Measurements from ENCODE around the gene SH3RF3.

DNA sequence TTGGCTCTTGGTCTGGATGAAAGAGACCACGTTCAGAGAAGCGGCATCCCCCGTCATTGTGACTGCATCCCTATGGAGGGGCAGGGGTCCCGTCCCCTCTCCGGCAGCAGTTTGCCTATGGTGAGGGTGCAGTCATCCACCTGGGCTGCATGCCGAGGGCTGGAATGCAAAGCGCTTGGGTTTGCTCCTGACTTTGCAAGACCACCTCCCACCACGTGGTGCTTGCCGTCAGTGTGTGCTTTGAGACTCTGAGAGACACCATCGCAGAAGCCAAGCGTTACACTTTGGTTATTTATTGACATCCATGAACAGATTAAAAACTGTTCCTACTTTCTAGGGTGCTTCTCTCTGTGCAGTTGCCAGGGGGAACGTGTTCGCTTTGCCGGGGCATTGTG, 59.5 kb downstream of the SH3RF3 start:
- TF ChIP-seq, protein P1, sequence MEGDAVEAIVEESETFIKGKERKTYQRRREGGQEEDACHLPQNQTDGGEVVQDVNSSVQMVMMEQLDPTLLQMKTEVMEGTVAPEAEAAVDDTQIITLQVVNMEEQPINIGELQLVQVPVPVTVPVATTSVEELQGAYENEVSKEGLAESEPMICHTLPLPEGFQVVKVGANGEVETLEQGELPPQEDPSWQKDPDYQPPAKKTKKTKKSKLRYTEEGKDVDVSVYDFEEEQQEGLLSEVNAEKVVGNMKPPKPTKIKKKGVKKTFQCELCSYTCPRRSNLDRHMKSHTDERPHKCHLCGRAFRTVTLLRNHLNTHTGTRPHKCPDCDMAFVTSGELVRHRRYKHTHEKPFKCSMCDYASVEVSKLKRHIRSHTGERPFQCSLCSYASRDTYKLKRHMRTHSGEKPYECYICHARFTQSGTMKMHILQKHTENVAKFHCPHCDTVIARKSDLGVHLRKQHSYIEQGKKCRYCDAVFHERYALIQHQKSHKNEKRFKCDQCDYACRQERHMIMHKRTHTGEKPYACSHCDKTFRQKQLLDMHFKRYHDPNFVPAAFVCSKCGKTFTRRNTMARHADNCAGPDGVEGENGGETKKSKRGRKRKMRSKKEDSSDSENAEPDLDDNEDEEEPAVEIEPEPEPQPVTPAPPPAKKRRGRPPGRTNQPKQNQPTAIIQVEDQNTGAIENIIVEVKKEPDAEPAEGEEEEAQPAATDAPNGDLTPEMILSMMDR (IDR thresholded peaks at IDR 0.05) = no peak
- TF ChIP-seq POLR2A (IDR thresholded peaks at IDR 0.05) = no peak
- no peak for TF ChIP-seq POLR2AphosphoS5 (IDR thresholded peaks at IDR 0.05; ENCODE audit: insufficient read depth in 1 of 2, low read depth in 1 of 2)

All from vagina (tissue), 2 donors.